CD14-positive monocyte (primary cell): ENCODE data around the gene AMOTL2. TPM values are rescaled to one million over a fixed set of nuclear protein-coding genes. Genes with fewer than 3 reads are reported as not detected.

Experiments
- DNase-seq, 3 donors: peaks; one replicate each; pipeline ENCODE4 v3.0.0-alpha.2; 2011 to 2022
- H2AFZ ChIP-seq: 2 replicates; pipeline ENCODE4 v1.6.0; 2012; ENCODE audit warnings: mild to moderate bottlenecking, low read depth, low read length, inconsistent platforms; ENCODE audit not compliant: insufficient read depth, poor library complexity, severe bottlenecking
- H3K27ac ChIP-seq, 2 donors: 1 replicate in 1 of 2; 2 replicates in 1 of 2; pipeline ENCODE4 v1.5.1; 2012 to 2013; ENCODE audit warnings: low read length in 2 of 2, control low read depth in 1 of 2, inconsistent platforms in 1 of 2, low read depth in 1 of 2, mild to moderate bottlenecking in 1 of 2
- H3K27me3 ChIP-seq, 2 donors: one replicate each; pipeline versions ENCODE4 v1.6.0 to v1.6.1; 2011 to 2013; ENCODE audit warnings: low read length in 2 of 2; ENCODE audit not compliant: control insufficient read depth in 2 of 2, insufficient read depth in 2 of 2
- H3K36me3 ChIP-seq, 2 donors: replicated peaks in 1 of 2; 1 replicate in 1 of 2; 2 replicates in 1 of 2; pipeline versions ENCODE4 v1.5.1 to v1.6.1; 2012 to 2013; ENCODE audit warnings: low read length in 2 of 2, control low read depth in 1 of 2, inconsistent platforms in 1 of 2, mild to moderate bottlenecking in 1 of 2; ENCODE audit not compliant: insufficient read depth in 2 of 2, control insufficient read depth in 1 of 2
- H3K4me1 ChIP-seq, 2 donors: 1 replicate in 1 of 2; 2 replicates in 1 of 2; pipeline versions ENCODE4 v1.5.1 to v1.6.1; 2012 to 2013; ENCODE audit warnings: low read length in 2 of 2, control low read depth in 1 of 2, inconsistent platforms in 1 of 2, mild to moderate bottlenecking in 1 of 2, moderate library complexity in 1 of 2; ENCODE audit not compliant: insufficient read depth in 2 of 2, control insufficient read depth in 1 of 2
- H3K4me2 ChIP-seq: replicated peaks from 2 replicates; pipeline ENCODE3; 2012; ENCODE audit warnings: low read length, moderate library complexity, mild to moderate bottlenecking; ENCODE audit not compliant: poor library complexity, severe bottlenecking; ENCODE audit errors: extremely low read depth
- H3K4me3 ChIP-seq, 3 experiments: fragments of 200-600 bp in 1 of 3; sonication (generic) in 1 of 3; replicated peaks in 1 of 3; 1 replicate in 2 of 3; 2 replicates in 1 of 3; pipeline ENCODE4 v1.5.1; 2011 to 2013; ENCODE audit warnings: low read length in 3 of 3, mild to moderate bottlenecking in 3 of 3, control low read depth in 2 of 3, low read depth in 2 of 3, inconsistent platforms in 1 of 3, moderate library complexity in 1 of 3
- H3K79me2 ChIP-seq: 2 replicates; pipeline ENCODE4 v1.6.0; 2012; ENCODE audit warnings: mild to moderate bottlenecking, control low read depth, inconsistent platforms, low read length, moderate library complexity; ENCODE audit not compliant: insufficient read depth
- H3K9ac ChIP-seq: 2 replicates; pipeline ENCODE4 v1.6.0; 2017; ENCODE audit warnings: low read length, mild to moderate bottlenecking; ENCODE audit not compliant: insufficient read depth, poor library complexity, severe bottlenecking
- H3K9me3 ChIP-seq, 2 donors: replicated peaks in 1 of 2; 1 replicate in 1 of 2; 2 replicates in 1 of 2; pipeline versions ENCODE4 v1.5.1 to v1.6.1; 2012 to 2013; ENCODE audit warnings: low read length in 2 of 2, control low read depth in 1 of 2; ENCODE audit not compliant: control insufficient read depth in 1 of 2, insufficient read depth in 1 of 2
- H4K20me1 ChIP-seq: 2 replicates; pipeline ENCODE4 v1.6.0; 2012; ENCODE audit warnings: mild to moderate bottlenecking, low read length, control low read depth, moderate library complexity; ENCODE audit not compliant: insufficient read depth
- H3K27ac Mint-ChIP-seq, 7 donors: one replicate each; pipeline ENCODE4 v1.8.0; 2020; ENCODE audit warnings: mild to moderate bottlenecking in 7 of 7, mixed read lengths in 7 of 7, moderate library complexity in 6 of 7, inconsistent platforms in 2 of 7
- H3K27me3 Mint-ChIP-seq, 3 donors: one replicate each; pipeline ENCODE4 v1.8.0; 2021 to 2022; ENCODE audit warnings: low read depth in 3 of 3, mild to moderate bottlenecking in 3 of 3, mixed read lengths in 3 of 3, moderate library complexity in 3 of 3, inconsistent platforms in 1 of 3
- H3K36me3 Mint-ChIP-seq, 2 donors: one replicate each; pipeline ENCODE4 v1.8.0; 2020; ENCODE audit warnings: mixed read lengths in 2 of 2, inconsistent platforms in 1 of 2, mild to moderate bottlenecking in 1 of 2
- H3K4me1 Mint-ChIP-seq: one replicate; pipeline ENCODE4 v1.8.0; 2020; ENCODE audit warnings: mild to moderate bottlenecking, mixed read lengths
- H3K4me3 Mint-ChIP-seq, 2 donors: one replicate each; pipeline ENCODE4 v1.8.0; 2020; ENCODE audit warnings: mild to moderate bottlenecking in 2 of 2, mixed read lengths in 2 of 2, moderate library complexity in 1 of 2
- H3K9me3 Mint-ChIP-seq, 7 donors: one replicate each; pipeline ENCODE4 v1.8.0; 2020 to 2022; ENCODE audit warnings: mixed read lengths in 7 of 7, mild to moderate bottlenecking in 6 of 7, moderate library complexity in 6 of 7, inconsistent platforms in 2 of 7
- WGBS: methylation state at CpG from one replicate; pipeline ENCODE4 v1.1.5; 2013; ENCODE audit warnings: missing lambda C conversion rate; ENCODE audit not compliant: insufficient coverage; 5-methylcytosine and 5-hydroxymethylcytosine counted together
- intact Hi-C, 2 donors: fragments of 100-400 bp; cut with micrococcal nuclease; formaldehyde crosslinking; loops; one replicate each; pipeline versions ENCODE4 v1.15.0 to v1.15.1; 2023
- polyA plus RNA-seq, 3 donors: library from polyadenylated mRNA; depleted of rRNA in 1 of 3; unstranded in 2 of 3; stranded (reverse) in 1 of 3; fragments of 300-500 nt in 2 of 3; fragments of >200 nt in 1 of 3; fragmentation: Illumina TruSeq in 2 of 3; gene quantifications; 1 replicate in 2 of 3; 2 replicates in 1 of 3; pipeline ENCODE4 v1.2.3, GENCODE V29; 2012 to 2021
- TF ChIP-seq, protein P1 (sequence below): fragments of 200-600 bp; IDR thresholded peaks from one replicate; pipeline ENCODE4 v1.8.0; 2022; ENCODE audit warnings: antibody characterized with exemption, mild to moderate bottlenecking

AMOTL2 gene
- polyA plus RNA-seq, 3 donors: 0.01 TPM; not detected in 2

DNA sequence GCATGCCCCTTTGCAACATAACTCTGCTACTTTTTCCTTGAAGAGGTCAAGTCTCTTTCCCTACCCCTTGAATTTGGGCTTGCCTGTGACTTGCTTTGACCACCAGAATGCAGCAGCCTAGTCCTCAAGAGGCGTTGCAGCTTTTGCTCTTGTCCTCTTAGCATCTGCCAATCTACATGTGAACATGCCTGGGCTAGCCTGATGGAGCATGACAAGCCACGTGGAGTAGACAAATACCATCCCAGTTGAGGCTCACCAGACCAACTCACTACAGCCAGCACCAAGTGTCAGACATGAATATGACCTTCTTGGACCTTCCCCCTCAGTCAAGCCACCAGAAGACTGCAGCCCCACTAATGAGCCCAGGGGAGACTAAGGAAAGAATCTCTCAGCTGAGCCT lies 32.9 kb downstream of the AMOTL2 start:
- H3K36me3 Mint-ChIP-seq: no peaks in the 10 kb centered on the region
- Histone ChIP-seq H3K36me3 (no peaks in the 10 kb centered on the region), H3K9ac (no peak overlapping the region), H3K4me3 (no peak overlapping the region), H3K27me3 (no peaks in the 10 kb centered on the region), H3K27ac (no peak overlapping the region), H3K4me1 (no peaks in the 10 kb centered on the region), H3K9me3 (peaks cover 1 to 4% of the 10 kb centered on the region in 2 donors), H3K4me2 (no peak overlapping the region), H3K79me2 (no peaks in the 10 kb centered on the region), H2AFZ (no peak overlapping the region), H4K20me1 (no peaks in the 10 kb centered on the region)
- H3K4me3 Mint-ChIP-seq: no peak overlapping the region
- peaks cover 1 to 5% (median 3%) of the 10 kb centered on the region in 3 donors for H3K27me3 Mint-ChIP-seq
- DNase-seq: no peak
- WGBS: 91% methylated on average over 2 of the region's 2 CpGs
- H3K27ac Mint-ChIP-seq: no peak overlapping the region
- H3K4me1 Mint-ChIP-seq: peaks cover 2% of the 10 kb centered on the region
- TF ChIP-seq, protein P1, sequence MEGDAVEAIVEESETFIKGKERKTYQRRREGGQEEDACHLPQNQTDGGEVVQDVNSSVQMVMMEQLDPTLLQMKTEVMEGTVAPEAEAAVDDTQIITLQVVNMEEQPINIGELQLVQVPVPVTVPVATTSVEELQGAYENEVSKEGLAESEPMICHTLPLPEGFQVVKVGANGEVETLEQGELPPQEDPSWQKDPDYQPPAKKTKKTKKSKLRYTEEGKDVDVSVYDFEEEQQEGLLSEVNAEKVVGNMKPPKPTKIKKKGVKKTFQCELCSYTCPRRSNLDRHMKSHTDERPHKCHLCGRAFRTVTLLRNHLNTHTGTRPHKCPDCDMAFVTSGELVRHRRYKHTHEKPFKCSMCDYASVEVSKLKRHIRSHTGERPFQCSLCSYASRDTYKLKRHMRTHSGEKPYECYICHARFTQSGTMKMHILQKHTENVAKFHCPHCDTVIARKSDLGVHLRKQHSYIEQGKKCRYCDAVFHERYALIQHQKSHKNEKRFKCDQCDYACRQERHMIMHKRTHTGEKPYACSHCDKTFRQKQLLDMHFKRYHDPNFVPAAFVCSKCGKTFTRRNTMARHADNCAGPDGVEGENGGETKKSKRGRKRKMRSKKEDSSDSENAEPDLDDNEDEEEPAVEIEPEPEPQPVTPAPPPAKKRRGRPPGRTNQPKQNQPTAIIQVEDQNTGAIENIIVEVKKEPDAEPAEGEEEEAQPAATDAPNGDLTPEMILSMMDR: no peak
- intact Hi-C loops: no loop called here
- H3K9me3 Mint-ChIP-seq: peaks cover 0 to 4% (median 2%) of the 10 kb centered on the region in 7 donors

DNA sequence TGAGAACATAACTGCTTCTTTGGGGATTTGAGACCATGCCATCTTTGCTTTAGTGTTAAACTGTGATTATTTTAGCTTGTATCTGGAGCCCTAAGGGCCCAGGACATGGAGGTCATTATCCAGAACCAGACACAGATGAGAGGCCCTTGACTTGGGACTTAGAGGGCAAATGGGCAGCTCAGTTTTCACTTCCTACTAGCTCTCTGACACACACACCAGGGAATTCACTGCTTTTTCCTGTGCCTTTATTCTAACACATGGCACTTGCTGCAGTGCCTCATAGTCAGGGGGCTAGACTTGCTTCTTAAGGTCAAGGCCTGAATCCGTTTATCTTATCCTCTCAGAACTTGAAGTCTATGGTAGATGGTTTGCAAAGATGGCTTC lies 33.3 kb downstream of the AMOTL2 start:
- Histone ChIP-seq H3K27me3 (no peaks in the 10 kb centered on the region), H3K4me1 (no peaks in the 10 kb centered on the region), H3K9me3 (no peaks in the 10 kb centered on the region), H4K20me1 (no peaks in the 10 kb centered on the region), H3K27ac (no peak overlapping the region), H3K79me2 (no peaks in the 10 kb centered on the region), H3K36me3 (no peaks in the 10 kb centered on the region), H3K4me2 (no peak overlapping the region), H2AFZ (no peak overlapping the region), H3K4me3 (no peak overlapping the region), H3K9ac (no peak overlapping the region)
- TF ChIP-seq, protein P1: no peak
- Mint-ChIP-seq H3K27me3 (peaks cover 1 to 4% (median 3%) of the 10 kb centered on the region in 3 donors), H3K4me1 (peaks cover 2% of the 10 kb centered on the region), H3K36me3 (no peaks in the 10 kb centered on the region), H3K4me3 (no peak overlapping the region), H3K9me3 (no peaks in the 10 kb centered on the region), H3K27ac (no peak overlapping the region)
- DNase-seq: no peak
- WGBS: no CpG with 5 or more reads among the region's 1 CpG
- intact Hi-C loops: no loop called here
